Activated naive CD8-positive, alpha-beta T cell treated with anti-CD3 and anti-CD28 coated beads, Interleukin-2, amount 50 U/mL, for 16 hours (primary cell): ENCODE results near the gene SPDEF.

Experiments
- DNase-seq: peaks from one replicate; pipeline ENCODE4 v3.0.0-alpha.2; 2020; ENCODE audit warnings: low read depth, low spot score

SPDEF gene

GRCh38 chr6:34515473-34516387 is 40.4 kb downstream of the SPDEF start:
- no peak for DNase-seq

- DNase-seq: no peak
Measured at GRCh38 chr6:34514593-34515472, 41.3 kb downstream of the SPDEF start.

- no peak for DNase-seq
Measured at GRCh38 chr6:34514112-34514511, 42.0 kb downstream of the SPDEF start.

- no peak for DNase-seq
Measured at GRCh38 chr6:34513646-34514045, 42.5 kb downstream of the SPDEF start.

- no peak for DNase-seq
Measured at GRCh38 chr6:34512738-34513115, 43.4 kb downstream of the SPDEF start.

GRCh38 chr6:34511915-34512737 is 44.0 kb downstream of the SPDEF start:
- DNase-seq: no peak

- DNase-seq: no peak
Measured at GRCh38 chr6:34511214-34511914, 44.8 kb downstream of the SPDEF start.

GRCh38 chr6:34510299-34510698 is 45.8 kb downstream of the SPDEF start:
- DNase-seq: no peak

- no peak for DNase-seq
Measured at GRCh38 chr6:34509782-34510181, 46.3 kb downstream of the SPDEF start.

GRCh38 chr6:34508425-34508824 is 47.7 kb downstream of the SPDEF start:
- DNase-seq: no peak

GRCh38 chr6:34506718-34507117 is 49.4 kb downstream of the SPDEF start:
- DNase-seq: no peak

- DNase-seq: no peak
Measured at GRCh38 chr6:34497411-34497810, 58.7 kb downstream of the SPDEF start.

GRCh38 chr6:34496103-34496685 is 59.9 kb downstream of the SPDEF start:
- DNase-seq: no peak

- DNase-seq: no peak
Measured at GRCh38 chr6:34494973-34495372, 61.2 kb downstream of the SPDEF start.

- DNase-seq: no peak
Measured at GRCh38 chr6:34493344-34493743, 62.8 kb downstream of the SPDEF start.

GRCh38 chr6:34491091-34491430 is 65.1 kb downstream of the SPDEF start:
- DNase-seq: no peak

GRCh38 chr6:34490390-34491090 is 65.6 kb downstream of the SPDEF start:
- no peak for DNase-seq

- DNase-seq: no peak
Measured at GRCh38 chr6:34489207-34489805, 66.8 kb downstream of the SPDEF start.
